GM18502 (cell line): ENCODE results near the gene BNC2.

Experiments
- ATAC-seq: cut with Tn5 transposase; IDR thresholded peaks from one replicate; pipeline ENCODE4 v1.9.1; 2021; ENCODE audit warnings: mild to moderate bottlenecking; ENCODE audit not compliant: unreplicated experiment, poor library complexity

The BNC2 gene

GRCh38 chr9:16720386-16720785 is 150.1 kb downstream of the BNC2 start:
- no peak for ATAC-seq

GRCh38 chr9:16719921-16720320 is 150.5 kb downstream of the BNC2 start:
- no peak for ATAC-seq

- no peak for ATAC-seq
These were observed 151.5 kb downstream of the BNC2 start for GRCh38 chr9:16718952-16719351.

GRCh38 chr9:16718296-16718695 is 152.2 kb downstream of the BNC2 start:
- ATAC-seq, result no peak

GRCh38 chr9:16716601-16717000 is 153.9 kb downstream of the BNC2 start:
- no peak for ATAC-seq

GRCh38 chr9:16715404-16715803 is 155.1 kb downstream of the BNC2 start:
- no peak for ATAC-seq

GRCh38 chr9:16712787-16713186 is 157.7 kb downstream of the BNC2 start:
- no peak for ATAC-seq

GRCh38 chr9:16710888-16711287 is 159.6 kb downstream of the BNC2 start:
- ATAC-seq, result no peak

GRCh38 chr9:16709924-16710323 is 160.5 kb downstream of the BNC2 start:
- no peak for ATAC-seq

GRCh38 chr9:16708656-16709435 is 161.6 kb downstream of the BNC2 start:
- ATAC-seq, result no peak

- no peak for ATAC-seq
These were observed 165.3 kb downstream of the BNC2 start for GRCh38 chr9:16705111-16705604.

GRCh38 chr9:16704116-16705110 is 166.1 kb downstream of the BNC2 start:
- ATAC-seq, result no peak

- ATAC-seq, result no peak
These were observed 169.1 kb downstream of the BNC2 start for GRCh38 chr9:16701347-16701746.

GRCh38 chr9:16693616-16694015 is 176.9 kb downstream of the BNC2 start:
- no peak for ATAC-seq

GRCh38 chr9:16690628-16691027 is 179.8 kb downstream of the BNC2 start:
- ATAC-seq, result no peak

- ATAC-seq, result no peak
These were observed 180.3 kb downstream of the BNC2 start for GRCh38 chr9:16690205-16690604.

GRCh38 chr9:16689351-16689938 is 181.0 kb downstream of the BNC2 start:
- ATAC-seq, result no peak

GRCh38 chr9:16688814-16689213 is 181.7 kb downstream of the BNC2 start:
- no peak for ATAC-seq

GRCh38 chr9:16687678-16688369 is 182.6 kb downstream of the BNC2 start:
- no peak for ATAC-seq

- ATAC-seq, result no peak
These were observed 187.1 kb downstream of the BNC2 start for GRCh38 chr9:16683326-16683725.
